ENCODE measurements around the gene DPPA3.
"Not testable (repeated sequence)": the region's sequence is repeated elsewhere in the genome, so short reads cannot be mapped to it uniquely, and the experiment has no call there.

The DPPA3 gene

DNA sequence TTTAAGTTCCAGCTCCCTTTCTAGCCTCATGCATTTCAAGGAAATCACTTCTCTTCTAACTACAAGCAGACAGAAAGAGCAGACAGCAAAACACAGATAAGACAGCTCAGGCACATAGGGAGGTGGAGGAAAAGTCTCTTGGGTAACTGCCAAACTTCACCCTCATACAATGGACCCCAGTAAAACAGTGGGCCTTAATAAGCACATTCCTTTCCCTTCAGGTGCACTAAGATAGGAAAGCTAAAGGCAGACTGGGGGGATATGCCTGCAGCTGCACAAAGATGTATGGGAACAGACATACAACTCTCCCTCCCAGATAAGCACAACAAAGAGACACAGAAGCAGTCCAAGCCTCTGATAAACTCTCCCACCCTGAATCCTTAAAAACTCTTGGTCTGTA lies 19.8 kb downstream of the DPPA3 start:
- H3K4me3 ChIP-seq (ENCODE audit: low read length in 2 of 2); H3K9ac ChIP-seq (ENCODE audit: low read length in 2 of 2); H3K27me3 ChIP-seq (ENCODE audit: control insufficient read depth in 1 of 2, insufficient read depth in 2 of 2, low read length in 2 of 2); H3K4me1 ChIP-seq (ENCODE audit: control insufficient read depth, insufficient read depth, low read length); H3K9me3 ChIP-seq (ENCODE audit: control insufficient read depth in 2 of 2, low read length in 2 of 2); H3K36me3 ChIP-seq (ENCODE audit: control insufficient read depth in 2 of 2, insufficient read depth in 2 of 2, low read length in 2 of 2); H3K27ac ChIP-seq (ENCODE audit: low read length): not testable (repeated sequence)

DNA sequence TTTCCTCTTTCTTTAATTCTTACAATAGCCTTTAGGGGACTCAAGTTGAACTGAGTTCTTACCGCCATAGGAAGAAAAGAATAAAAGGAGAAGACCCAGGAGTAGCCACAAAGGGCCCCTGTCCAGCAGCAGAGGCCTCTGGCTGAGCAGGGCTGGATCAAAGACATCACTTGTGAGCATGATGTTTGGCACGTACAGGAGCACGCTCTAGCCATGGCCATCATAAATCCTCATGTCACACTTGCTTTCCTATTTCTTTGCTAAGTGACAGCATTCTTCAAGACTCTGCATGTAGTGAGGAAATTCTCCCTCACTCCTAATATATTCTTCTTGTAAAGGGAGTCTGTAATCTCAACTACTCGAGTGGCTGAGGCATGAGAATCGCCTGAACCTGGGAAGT lies 20.3 kb downstream of the DPPA3 start:
- Histone ChIP-seq H3K4me1 (ENCODE audit: control insufficient read depth, insufficient read depth, low read length) (no peaks in the 10 kb centered on the region), H3K9me3 (ENCODE audit: control insufficient read depth in 2 of 2, low read length in 2 of 2) (no peaks in the 10 kb centered on the region), H3K36me3 (ENCODE audit: control insufficient read depth in 2 of 2, insufficient read depth in 2 of 2, low read length in 2 of 2) (no peaks in the 10 kb centered on the region), H3K27ac (ENCODE audit: low read length) (no peak overlapping the region), H3K9ac (ENCODE audit: low read length in 2 of 2) (no peak overlapping the region), H3K4me3 (ENCODE audit: low read length in 2 of 2) (no peak overlapping the region), H3K27me3 (ENCODE audit: control insufficient read depth in 1 of 2, insufficient read depth in 2 of 2, low read length in 2 of 2) (no peaks in the 10 kb centered on the region)

DNA sequence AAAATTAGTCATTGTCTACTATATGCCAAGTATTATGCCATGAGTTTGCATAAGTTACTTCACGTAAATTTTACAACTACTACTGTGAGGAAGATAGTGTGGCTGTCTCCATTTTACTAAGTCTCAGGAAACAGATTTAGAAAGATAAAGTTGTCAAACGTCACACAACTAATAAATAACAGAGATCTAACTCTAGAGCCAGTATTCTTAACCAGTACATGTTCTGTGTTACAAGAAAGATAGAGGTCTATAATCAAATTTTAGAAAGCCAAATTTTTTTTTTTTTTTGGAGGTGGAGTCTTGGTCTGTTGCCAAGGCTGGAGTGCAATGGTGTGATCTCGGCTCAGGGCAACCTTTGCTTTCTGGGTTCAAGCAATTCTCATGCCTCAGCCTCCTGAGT lies 21.8 kb downstream of the DPPA3 start:
- Histone ChIP-seq H3K36me3 (ENCODE audit: control insufficient read depth in 2 of 2, insufficient read depth in 2 of 2, low read length in 2 of 2) (no peaks in the 10 kb centered on the region), H3K27me3 (ENCODE audit: control insufficient read depth in 1 of 2, insufficient read depth in 2 of 2, low read length in 2 of 2) (no peaks in the 10 kb centered on the region), H3K9ac (ENCODE audit: low read length in 2 of 2) (no peak overlapping the region), H3K9me3 (ENCODE audit: control insufficient read depth in 2 of 2, low read length in 2 of 2) (no peaks in the 10 kb centered on the region), H3K4me1 (ENCODE audit: control insufficient read depth, insufficient read depth, low read length) (no peaks in the 10 kb centered on the region), H3K4me3 (ENCODE audit: low read length in 2 of 2) (no peak overlapping the region), H3K27ac (ENCODE audit: low read length) (no peak overlapping the region)

DNA sequence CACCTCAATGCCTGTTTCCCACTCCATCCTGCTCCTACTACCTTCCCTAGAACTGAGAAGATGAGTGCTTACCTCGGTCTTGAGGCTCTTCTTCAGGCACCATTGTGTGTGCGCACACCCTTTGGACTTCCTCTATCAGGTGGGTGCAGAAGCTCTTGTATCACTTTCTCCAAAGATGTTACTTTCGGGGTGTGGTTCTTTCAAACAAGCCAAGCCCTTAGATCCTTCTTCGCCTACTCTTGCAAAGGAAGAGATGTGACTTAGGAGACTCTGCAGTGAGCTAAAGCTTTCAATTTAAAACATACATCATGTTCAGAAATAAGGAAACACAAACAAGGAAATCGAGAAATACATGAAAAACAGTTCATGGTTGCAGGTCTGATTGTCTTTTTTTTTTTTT lies 36.0 kb downstream of the DPPA3 start, which contains the start of gene CLEC4C:
TSS of gene CLEC4C (minus strand) at position 130 of the 400 bp plus-strand sequence. CDS start at position 103, 27 bp downstream.
- no peak within 1 kb of the TSS for H3K27ac ChIP-seq (ENCODE audit: low read length)
- peaks cover 0 to 3% of the 10 kb centered on the region in 2 donors for H3K9me3 ChIP-seq (ENCODE audit: control insufficient read depth in 2 of 2, low read length in 2 of 2)
- no peak within 1 kb of the TSS for H3K9ac ChIP-seq (ENCODE audit: low read length in 2 of 2)
- H3K27me3 ChIP-seq (ENCODE audit: control insufficient read depth in 1 of 2, insufficient read depth in 2 of 2, low read length in 2 of 2), result no peaks in the 10 kb centered on the region
- no peaks in the 10 kb centered on the region for H3K4me1 ChIP-seq (ENCODE audit: control insufficient read depth, insufficient read depth, low read length)
- H3K4me3 ChIP-seq (ENCODE audit: low read length in 2 of 2), result no peak within 1 kb of the TSS
- H3K36me3 ChIP-seq (ENCODE audit: control insufficient read depth in 2 of 2, insufficient read depth in 2 of 2, low read length in 2 of 2), result no peaks in the 10 kb centered on the region

DNA sequence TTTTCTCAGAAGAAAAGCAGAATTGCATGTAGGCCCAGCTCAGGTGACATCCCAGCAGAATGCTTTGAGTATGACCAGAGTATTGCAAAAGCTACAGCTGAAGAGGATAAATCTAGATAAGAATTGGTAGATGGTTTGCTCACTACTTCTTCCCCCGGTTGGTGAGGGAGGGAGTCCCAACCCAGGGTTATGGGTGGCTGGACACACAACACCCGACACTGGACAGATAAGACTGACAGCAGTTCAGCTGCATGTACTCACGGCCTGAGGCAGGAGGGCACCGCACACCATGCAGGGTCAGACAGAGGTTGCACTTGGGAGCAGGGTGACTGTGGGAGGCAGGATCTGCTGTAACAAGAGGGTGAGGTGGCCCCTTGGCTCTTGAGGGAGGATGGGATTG lies 37.6 kb downstream of the DPPA3 start:
- no peak overlapping the region for H3K4me3 ChIP-seq (ENCODE audit: low read length in 2 of 2)
- H3K36me3 ChIP-seq (ENCODE audit: control insufficient read depth in 2 of 2, insufficient read depth in 2 of 2, low read length in 2 of 2), result no peaks in the 10 kb centered on the region
- H3K9ac ChIP-seq (ENCODE audit: low read length in 2 of 2), result no peak overlapping the region
- no peaks in the 10 kb centered on the region for H3K4me1 ChIP-seq (ENCODE audit: control insufficient read depth, insufficient read depth, low read length)
- no peak overlapping the region for H3K27ac ChIP-seq (ENCODE audit: low read length)
- H3K9me3 ChIP-seq (ENCODE audit: control insufficient read depth in 2 of 2, low read length in 2 of 2), result peaks cover 0 to 3% of the 10 kb centered on the region in 2 donors
- H3K27me3 ChIP-seq (ENCODE audit: control insufficient read depth in 1 of 2, insufficient read depth in 2 of 2, low read length in 2 of 2), result no peaks in the 10 kb centered on the region

DNA sequence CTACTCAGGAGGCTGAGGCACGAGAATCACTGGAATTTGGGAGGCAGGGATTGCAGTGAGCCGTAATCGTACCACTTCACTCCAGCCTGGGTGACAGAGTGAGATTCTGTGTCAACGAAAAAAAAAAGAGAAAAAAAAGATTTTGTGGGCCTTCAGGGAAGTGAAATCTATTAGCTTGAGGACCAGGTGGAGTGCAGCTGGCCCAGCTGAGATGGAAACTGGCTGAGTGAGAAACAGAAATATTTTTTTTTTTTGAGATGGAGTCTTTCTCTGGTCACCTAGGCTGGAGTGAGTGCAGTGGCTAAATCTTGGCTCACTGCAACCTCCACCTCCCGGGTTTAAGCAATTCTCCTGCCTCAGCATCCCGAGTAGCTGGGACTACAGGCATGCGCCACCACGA lies 38.2 kb downstream of the DPPA3 start:
- Histone ChIP-seq H3K27ac (ENCODE audit: low read length) (no peak overlapping the region), H3K9me3 (ENCODE audit: control insufficient read depth in 2 of 2, low read length in 2 of 2) (peaks cover 0 to 3% of the 10 kb centered on the region in 2 donors), H3K27me3 (ENCODE audit: control insufficient read depth in 1 of 2, insufficient read depth in 2 of 2, low read length in 2 of 2) (no peaks in the 10 kb centered on the region), H3K9ac (ENCODE audit: low read length in 2 of 2) (no peak overlapping the region), H3K4me1 (ENCODE audit: control insufficient read depth, insufficient read depth, low read length) (no peaks in the 10 kb centered on the region), H3K36me3 (ENCODE audit: control insufficient read depth in 2 of 2, insufficient read depth in 2 of 2, low read length in 2 of 2) (no peaks in the 10 kb centered on the region), H3K4me3 (ENCODE audit: low read length in 2 of 2) (no peak overlapping the region)

DNA sequence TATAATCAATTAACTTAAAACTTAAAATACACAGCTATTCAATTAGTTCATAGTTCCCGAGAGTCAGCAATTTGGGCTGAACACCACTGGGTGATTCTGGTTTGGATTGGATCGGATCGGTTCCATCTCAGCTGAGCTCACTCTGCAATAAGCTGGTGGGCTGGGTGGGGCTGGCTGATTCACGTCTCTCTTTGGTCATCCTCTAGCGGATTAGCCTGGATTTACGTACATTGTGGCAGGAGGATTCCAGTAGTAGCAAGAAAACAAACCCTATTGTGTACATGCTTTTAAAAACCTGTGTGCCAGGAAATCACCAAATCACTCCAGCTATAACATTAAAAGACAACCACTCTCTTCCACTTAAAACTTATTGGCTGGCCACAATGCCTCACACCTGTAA lies 39.1 kb downstream of the DPPA3 start:
- Histone ChIP-seq H3K27ac (ENCODE audit: low read length) (no peak overlapping the region), H3K27me3 (ENCODE audit: control insufficient read depth in 1 of 2, insufficient read depth in 2 of 2, low read length in 2 of 2) (no peaks in the 10 kb centered on the region), H3K36me3 (ENCODE audit: control insufficient read depth in 2 of 2, insufficient read depth in 2 of 2, low read length in 2 of 2) (no peaks in the 10 kb centered on the region), H3K9ac (ENCODE audit: low read length in 2 of 2) (no peak overlapping the region), H3K4me3 (ENCODE audit: low read length in 2 of 2) (no peak overlapping the region), H3K4me1 (ENCODE audit: control insufficient read depth, insufficient read depth, low read length) (no peaks in the 10 kb centered on the region), H3K9me3 (ENCODE audit: control insufficient read depth in 2 of 2, low read length in 2 of 2) (peaks cover 0 to 3% of the 10 kb centered on the region in 2 donors)

DNA sequence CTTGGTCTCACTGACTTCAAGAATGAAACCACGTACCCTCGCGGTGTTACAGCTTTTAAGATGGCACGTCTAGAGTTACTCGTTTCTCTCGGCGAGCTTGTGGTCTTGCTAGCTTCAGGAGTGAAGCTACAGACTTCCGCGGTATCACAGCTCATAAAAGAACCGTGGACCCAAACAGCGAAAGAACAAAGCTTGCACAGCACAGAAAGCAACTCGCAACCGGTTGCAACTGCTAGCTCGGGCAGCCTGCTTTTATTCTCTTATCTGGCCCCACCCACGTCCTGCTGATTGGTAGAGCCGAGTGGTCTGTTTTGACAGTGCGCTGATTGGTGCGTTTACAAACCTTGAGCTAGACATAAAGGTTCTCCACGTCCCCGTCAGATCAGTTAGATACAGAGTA lies 40.2 kb downstream of the DPPA3 start:
- Histone ChIP-seq H3K9me3 (ENCODE audit: control insufficient read depth in 2 of 2, low read length in 2 of 2) (peaks cover 0 to 3% of the 10 kb centered on the region in 2 donors), H3K27ac (ENCODE audit: low read length) (no peak overlapping the region), H3K4me1 (ENCODE audit: control insufficient read depth, insufficient read depth, low read length) (no peaks in the 10 kb centered on the region), H3K9ac (ENCODE audit: low read length in 2 of 2) (no peak overlapping the region), H3K27me3 (ENCODE audit: control insufficient read depth in 1 of 2, insufficient read depth in 2 of 2, low read length in 2 of 2) (no peaks in the 10 kb centered on the region), H3K4me3 (ENCODE audit: low read length in 2 of 2) (no peak overlapping the region), H3K36me3 (ENCODE audit: control insufficient read depth in 2 of 2, insufficient read depth in 2 of 2, low read length in 2 of 2) (no peaks in the 10 kb centered on the region)

DNA sequence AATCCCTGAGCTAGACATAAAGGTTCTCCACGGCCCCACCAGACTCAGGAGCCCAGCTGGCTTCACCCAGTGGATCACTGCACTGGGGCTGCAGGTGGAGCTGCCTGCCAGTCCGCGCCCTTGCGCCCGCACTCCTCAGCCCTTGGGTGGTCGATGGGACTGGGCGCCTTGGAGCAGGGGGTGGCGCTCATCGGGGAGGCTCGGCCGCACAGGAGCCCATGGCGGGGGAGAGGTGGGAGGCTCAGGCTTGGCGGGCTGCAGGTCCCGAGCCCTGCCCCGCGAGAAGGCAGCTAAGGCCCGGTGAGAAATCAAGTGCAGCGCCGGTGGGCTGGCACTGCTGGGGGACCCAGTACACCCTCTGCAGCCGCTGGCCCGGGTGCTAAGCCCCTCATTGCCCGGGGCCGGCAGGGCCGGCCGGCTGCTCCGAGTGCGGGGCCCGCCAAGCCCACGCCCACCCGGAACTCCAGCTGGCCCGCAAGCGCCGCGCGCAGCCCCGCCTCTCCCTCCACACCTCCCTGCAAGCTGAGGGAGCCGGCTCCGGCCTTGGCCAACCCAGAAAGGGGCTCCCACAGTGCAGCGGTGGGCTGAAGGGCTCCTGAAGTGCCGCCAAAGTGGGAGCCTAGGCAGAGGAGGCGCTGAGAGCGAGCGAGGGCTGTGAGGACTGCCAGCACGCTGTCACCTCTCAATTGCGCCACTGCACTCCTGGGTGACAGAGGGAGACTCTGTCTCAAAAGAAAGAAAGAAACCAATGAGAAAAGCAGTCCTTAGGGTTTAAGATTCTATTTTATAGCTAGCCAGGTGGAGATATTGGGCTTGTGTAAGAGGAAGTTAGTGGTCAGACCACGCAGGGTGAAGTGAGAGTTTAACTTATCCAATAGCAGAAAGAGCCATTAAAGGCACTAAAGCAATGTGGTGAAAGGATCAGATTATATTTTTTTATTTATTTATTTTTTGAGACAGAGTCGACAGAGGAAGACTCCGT lies 41.0 kb downstream of the DPPA3 start:
- not testable (repeated sequence) for H3K9me3 ChIP-seq (ENCODE audit: control insufficient read depth in 2 of 2, low read length in 2 of 2); H3K4me1 ChIP-seq (ENCODE audit: control insufficient read depth, insufficient read depth, low read length); H3K36me3 ChIP-seq (ENCODE audit: control insufficient read depth in 2 of 2, insufficient read depth in 2 of 2, low read length in 2 of 2); H3K9ac ChIP-seq (ENCODE audit: low read length in 2 of 2); H3K4me3 ChIP-seq (ENCODE audit: low read length in 2 of 2); H3K27me3 ChIP-seq (ENCODE audit: control insufficient read depth in 1 of 2, insufficient read depth in 2 of 2, low read length in 2 of 2); H3K27ac ChIP-seq (ENCODE audit: low read length)

DNA sequence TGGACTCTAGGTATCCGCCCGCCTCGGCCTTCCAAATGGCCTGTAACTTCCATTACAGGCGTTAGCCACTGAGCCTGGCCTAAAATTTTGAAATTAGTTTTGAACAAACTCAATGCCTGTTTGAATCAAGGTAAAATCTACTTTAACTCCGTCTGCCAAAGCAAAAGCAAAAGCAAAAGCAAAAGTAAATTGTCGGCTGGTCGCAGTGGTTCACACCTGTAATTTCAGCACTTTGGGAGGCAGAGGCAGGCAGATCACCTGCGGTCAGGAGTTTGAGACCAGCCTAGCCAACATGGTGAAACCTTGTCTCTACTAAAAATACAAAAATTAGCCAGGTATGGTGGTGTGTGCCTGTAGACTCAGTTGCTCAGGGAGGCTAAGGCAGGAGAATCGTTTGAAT lies 44.4 kb downstream of the DPPA3 start:
- H3K4me1 ChIP-seq (ENCODE audit: control insufficient read depth, insufficient read depth, low read length); H3K27ac ChIP-seq (ENCODE audit: low read length); H3K9ac ChIP-seq (ENCODE audit: low read length in 2 of 2); H3K36me3 ChIP-seq (ENCODE audit: control insufficient read depth in 2 of 2, insufficient read depth in 2 of 2, low read length in 2 of 2); H3K27me3 ChIP-seq (ENCODE audit: control insufficient read depth in 1 of 2, insufficient read depth in 2 of 2, low read length in 2 of 2); H3K9me3 ChIP-seq (ENCODE audit: control insufficient read depth in 2 of 2, low read length in 2 of 2); H3K4me3 ChIP-seq (ENCODE audit: low read length in 2 of 2): not testable (repeated sequence)

DNA sequence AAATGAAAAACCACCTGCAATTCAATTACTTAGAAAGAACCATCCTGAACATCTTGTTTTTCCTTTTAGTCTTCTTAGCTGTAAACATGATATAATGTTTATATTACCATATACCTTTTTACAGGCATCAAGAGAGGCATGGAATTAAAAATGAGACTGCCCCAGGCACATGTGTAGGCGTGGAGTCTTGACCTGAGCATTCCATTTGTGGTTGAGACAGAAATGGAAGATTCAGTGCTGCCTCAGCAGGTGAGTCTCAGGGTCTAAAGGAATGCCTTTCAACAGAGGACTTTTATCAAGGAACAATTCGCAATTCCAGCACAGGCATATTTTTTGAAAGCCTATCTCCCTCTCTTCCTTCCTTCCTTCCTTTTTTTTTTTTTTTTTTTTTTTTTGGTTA lies 45.8 kb downstream of the DPPA3 start:
- H3K4me3 ChIP-seq (ENCODE audit: low read length in 2 of 2), result no peak overlapping the region
- H3K9ac ChIP-seq (ENCODE audit: low read length in 2 of 2), result no peak overlapping the region
- no peaks in the 10 kb centered on the region for H3K4me1 ChIP-seq (ENCODE audit: control insufficient read depth, insufficient read depth, low read length)
- H3K36me3 ChIP-seq (ENCODE audit: control insufficient read depth in 2 of 2, insufficient read depth in 2 of 2, low read length in 2 of 2), result no peaks in the 10 kb centered on the region
- no peaks in the 10 kb centered on the region for H3K27me3 ChIP-seq (ENCODE audit: control insufficient read depth in 1 of 2, insufficient read depth in 2 of 2, low read length in 2 of 2)
- no peak overlapping the region for H3K27ac ChIP-seq (ENCODE audit: low read length)
- H3K9me3 ChIP-seq (ENCODE audit: control insufficient read depth in 2 of 2, low read length in 2 of 2), result no peaks in the 10 kb centered on the region

Measured in stomach smooth muscle (tissue), 2 donors.